ENCODE data around the gene DHCR7.

DHCR7 gene

DNA sequence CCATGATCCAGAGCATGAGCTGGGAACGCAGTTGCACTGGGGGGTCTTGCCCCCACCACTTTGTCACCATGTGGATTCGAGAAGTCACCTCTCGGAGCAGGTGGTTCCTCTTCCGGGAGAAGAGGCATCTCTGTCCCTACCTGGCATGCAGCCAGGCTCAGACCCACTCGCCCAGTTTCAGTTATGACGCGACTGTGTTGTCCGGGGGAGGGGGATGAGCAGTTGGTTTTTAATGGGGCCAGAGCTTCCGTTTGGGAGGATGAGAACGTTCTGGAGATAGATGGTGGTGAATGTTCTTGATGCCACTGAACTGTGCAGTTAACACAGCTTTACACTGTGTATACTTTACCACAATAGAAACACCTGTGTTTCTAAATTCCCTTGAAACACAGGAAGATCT is 41.5 kb downstream of the DHCR7 start:
- DNase-seq = no peak

DNA sequence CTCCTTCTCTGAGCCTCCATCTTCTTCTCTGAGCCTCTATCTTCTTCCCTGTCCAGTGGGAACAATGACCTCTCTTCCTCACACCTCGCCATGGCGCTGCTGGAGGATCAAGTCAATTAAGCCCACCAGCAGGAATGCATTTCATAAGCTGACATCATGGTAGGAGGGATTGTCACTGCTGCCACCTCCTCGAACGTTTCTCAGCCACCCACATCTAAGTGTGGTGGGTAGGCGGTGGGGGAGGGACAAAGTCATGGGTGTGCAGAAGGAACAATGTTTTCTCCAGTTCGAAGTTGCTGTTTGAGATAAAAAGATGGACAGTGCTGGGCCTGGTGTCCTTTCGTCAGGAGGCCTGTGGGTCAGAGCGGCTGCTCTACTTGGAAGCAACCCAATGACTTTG is 44.0 kb downstream of the DHCR7 start:
- DNase-seq = no peak

DNA sequence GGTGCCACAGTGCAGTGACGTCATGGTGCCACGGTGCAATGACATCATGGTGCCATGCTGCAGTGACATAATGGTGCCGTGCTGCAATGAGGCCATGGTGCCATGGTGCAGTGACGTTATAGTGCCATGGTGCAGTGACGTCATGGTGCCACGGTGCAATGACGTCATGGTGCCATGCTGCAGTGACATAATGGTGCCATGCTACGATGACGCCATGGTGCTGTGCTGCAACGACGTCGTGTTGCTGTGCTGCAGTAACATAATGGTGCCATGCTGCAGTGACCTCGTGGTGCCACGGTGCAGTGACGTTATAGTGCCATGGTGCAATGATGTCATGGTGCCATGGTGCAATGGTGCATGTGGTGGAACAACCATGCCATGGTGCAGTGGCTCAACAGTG is 45.3 kb downstream of the DHCR7 start:
- no peak for DNase-seq

DNA sequence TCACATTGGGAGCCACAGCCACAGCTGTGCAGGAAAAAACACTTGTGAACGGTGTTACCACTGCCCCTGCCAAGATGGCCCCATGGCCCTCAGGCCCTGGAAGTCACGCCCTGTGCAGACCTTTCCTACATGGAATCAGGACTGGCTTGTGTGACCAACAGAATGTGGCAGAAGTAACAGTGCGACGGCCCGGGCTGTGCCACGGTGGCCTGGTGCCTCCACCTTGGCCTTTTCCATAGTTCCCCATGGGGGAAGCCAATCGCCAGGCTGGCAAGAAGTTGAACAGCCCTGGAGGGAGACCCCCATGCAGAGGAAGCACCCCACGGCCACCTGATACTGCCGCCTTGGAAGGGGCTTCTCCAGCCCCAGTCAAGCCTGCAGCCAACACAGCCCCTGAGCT is 48.0 kb downstream of the DHCR7 start:
- DNase-seq = no peak

DNA sequence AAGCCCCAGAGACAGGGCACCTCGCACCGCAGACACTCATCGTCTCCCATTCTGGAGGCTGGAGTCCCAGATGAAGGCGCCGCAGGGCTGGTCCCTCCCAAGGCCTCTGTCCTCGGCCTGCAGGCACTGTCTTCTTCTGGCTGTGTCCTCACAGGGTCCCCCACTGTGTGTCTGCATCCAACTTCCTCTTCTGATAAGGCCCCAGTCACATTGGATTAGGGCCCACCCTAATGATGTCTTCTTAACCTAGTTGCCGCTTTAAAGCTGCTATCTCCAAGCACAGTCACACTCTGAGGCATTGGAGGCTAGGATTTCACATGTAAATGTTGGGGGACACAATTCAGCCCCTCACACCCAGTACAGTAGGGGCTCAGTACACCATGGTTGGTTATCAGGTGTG is 48.9 kb downstream of the DHCR7 start:
- DNase-seq = no peak

DNA sequence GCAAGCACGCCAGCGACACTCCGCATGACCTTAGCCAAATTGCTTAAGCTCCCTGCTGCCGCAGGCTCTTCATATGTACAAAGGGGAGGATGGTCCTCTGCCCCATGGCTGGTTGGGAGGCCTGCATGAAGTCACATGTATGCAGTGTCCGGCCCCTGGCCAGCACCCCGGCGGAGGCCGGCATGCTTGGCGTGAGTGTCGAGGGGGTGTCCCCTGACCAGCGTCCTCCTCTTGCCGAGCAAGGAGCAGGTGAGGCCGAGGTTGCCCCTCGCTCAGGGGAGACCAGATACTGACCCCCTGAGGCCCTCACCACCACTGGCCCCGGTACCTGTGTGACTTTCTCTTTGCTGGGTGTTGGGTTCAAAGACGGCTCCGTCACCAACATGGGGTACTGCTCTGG is 50.2 kb downstream of the DHCR7 start:
- DNase-seq = no peak

DNA sequence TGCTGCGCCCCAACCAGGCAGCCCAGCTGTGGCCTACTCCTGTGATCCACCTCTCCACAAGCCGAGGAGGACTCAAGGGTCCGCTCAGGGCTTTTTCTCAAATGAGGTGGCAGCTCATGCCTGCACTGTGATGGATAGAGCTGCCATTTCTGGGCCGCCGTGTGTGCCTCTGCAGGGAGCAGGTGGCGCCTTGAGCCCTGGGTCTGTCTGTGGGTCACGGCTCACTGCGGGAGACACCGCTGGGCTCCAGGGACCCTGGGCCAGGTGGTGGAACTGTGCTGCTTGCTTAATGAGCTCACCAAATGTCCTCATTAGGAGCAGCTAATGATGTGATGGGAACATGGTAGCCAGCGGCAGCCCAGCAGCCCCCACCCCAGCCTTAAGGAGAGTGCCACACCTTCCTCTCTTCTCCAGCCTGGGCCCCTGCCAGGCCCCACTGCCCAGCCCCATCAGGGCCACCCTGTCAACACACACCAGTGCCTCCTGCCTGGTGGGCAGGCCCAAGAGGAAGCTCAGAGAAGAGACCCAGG is 50.8 kb downstream of the DHCR7 start:
- DNase-seq = no peak

DNA sequence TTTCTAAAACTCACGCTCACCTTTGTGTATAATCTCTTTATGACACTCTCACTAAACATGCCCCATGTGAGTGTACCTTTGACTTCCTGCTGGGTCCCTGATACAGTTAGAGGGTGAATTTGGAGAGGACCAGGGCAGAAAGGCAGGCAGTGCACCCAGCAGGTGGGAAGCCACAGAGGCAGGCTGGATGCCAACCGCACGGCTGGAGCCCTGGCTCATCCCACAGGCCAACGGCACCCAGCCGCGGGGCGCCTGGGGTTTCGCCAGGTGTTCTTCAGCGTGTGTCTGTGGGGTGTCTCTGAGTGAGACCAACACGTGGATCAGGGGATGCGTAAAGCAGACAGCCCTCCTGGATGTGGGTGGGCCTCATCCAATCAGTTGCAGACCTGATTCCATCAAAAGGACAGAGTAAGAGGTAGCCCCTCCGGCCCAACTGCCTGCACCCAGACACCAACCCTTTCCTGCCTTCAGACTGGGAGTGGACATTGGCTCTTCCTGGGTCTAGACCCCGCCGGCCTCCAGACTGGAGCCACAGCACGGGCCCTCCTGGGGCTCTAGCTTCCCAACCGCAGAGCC is 51.6 kb downstream of the DHCR7 start:
- DNase-seq = no peak

DNA sequence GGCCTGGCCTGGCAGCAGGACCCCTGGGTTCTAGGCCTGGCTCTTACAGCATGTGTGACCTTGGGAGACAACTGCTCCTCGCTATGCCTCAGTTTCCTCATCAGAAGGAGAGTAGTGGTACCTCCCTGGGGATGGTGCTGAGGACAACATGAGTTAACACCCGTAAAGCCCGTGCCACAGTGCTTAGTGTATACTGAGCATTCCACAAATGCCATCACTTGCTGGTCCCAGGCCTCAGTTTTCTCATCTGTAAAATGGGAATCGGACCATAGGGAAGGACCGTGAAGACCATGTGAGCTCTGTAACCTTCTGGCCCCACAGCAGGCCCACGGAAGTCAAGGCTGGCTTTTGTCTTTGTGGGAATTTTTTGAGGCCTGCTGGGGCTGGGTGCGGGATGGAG is 52.4 kb downstream of the DHCR7 start:
- no peak for DNase-seq

DNA sequence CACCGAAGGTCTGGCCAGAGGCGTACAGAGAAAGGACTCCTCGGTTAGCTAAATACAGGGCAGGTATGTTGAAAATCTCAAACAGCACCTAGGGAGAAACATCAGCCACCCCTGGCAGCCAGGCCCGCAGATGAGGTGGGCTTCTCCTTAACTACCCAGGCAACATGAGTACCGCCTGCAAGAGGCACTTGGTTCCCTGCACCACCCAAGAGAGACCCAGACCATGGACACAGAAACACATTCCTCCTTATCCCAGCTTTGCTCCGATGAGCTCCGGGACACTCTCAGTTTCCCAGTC is 53.0 kb downstream of the DHCR7 start:
- no peak for DNase-seq

DNA sequence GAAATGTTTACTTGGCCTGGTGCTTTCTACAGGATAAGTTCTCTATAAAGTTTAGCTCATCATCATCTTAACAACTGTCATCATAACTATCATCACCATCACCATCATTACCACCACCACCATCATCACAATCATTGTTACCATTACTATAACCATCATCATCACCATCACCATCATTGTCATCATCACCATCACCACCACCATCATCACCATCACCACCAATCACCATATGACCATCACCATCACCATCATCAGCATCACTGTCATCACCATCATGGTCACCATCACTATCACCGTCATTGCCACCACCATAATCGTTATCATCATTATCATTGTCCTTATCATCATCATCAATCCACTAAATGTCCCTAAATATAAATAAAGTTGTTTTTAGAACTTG is 54.9 kb downstream of the DHCR7 start:
- no peak for DNase-seq

DNA sequence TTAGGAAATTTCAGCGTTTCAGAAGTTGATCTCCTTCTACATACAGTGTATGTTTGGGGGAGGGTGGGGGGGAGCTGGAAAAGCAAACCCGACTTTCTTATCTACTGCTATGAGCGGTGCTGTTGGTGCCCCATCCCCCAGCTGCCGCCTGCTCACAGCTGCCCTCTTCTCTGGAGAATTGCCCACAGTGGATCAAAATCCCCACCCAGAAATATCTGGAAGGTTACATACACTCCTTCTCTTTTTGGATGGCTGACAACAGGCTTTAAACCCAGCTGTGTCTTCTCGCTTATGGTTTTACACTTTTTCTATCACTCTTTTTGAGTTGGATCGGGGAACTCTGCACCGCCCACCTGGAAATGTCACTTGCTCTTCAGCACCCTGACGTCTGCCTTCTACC is 56.4 kb downstream of the DHCR7 start:
- no peak for DNase-seq

DNA sequence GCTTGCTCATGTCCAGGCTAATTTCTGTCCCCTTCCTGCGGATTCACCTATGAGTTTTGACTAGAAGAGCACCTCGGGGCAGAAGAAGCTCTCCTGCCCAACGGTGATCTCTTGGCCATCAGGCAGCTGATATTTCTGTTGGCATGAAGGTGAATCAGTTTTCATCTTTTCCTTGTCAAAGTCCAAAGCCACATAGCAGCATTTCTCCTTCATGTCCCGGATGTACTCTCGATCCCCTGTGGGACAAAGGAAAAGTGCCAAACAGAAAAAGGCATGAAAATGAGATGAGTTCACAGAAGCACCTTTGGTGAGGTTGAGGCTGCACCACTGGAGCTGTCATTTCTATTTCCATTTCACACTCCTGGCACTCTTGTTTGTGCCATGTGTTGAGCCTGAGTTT is 56.8 kb downstream of the DHCR7 start:
- no peak for DNase-seq

DNA sequence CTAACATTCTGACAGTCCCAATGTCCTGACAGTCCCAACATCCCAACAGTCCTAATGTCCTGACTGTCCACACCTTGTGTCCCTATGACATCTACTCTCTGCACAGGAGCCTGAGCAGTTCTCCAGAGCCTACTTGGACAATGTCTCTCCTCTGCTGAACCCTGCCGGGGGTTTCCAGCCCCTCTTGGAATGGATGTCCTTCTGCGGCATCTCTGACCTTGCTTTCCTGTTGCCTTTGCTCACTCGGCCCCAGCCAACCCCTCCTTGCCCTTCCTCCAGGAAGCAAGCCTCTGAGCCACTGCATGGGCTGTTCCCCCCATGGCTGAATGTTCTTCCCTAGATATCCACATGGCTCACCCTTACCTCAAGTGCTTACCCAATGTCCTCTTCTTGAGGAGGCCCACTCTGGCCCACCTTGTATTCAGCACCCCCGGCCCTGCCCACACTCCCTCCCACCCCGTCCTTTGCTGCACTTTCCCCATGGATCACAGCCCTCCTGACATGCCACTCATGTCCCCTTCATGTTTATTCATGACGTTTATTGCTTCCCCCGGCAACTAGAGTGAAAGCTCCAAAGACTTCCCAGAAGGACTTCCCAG is 59.5 kb downstream of the DHCR7 start:
- DNase-seq = no peak

DNA sequence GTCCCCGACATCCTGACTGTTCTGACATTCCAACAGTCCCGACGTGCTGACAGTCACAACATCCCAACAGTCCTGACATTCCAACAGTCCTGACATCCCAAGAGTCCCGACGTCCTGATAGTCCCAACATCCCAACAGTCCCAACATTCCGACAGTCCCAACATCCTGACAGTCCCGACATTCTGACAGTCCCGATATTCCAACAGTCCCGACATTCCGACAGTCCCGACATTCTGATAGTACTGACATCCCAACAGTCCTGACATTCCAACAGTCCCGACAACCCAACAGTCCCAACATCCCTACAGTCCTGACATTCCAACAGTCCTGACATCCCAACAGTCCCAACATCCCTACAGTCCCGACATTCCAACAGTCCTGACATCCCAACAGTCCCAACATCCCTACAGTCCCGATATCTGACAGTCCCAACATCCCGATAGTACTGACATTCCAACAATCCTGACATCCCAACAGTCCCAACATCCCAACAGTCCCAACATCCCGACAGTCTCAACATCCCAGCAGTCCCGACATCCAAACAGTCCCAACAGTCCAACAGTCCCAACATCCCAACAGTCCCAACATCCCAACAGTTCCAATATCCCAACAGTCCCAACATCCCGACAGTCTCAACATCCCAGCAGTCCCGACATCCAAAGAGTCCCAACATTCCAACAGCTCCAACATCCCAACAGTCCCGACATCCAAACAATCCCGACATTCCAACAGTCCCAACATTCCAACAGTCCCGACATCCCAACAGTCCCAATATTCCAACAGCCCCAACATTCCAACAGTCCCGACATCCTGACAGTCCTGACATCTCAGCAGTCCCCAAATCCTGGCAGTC is 60.2 kb downstream of the DHCR7 start:
- no peak for DNase-seq

DNA sequence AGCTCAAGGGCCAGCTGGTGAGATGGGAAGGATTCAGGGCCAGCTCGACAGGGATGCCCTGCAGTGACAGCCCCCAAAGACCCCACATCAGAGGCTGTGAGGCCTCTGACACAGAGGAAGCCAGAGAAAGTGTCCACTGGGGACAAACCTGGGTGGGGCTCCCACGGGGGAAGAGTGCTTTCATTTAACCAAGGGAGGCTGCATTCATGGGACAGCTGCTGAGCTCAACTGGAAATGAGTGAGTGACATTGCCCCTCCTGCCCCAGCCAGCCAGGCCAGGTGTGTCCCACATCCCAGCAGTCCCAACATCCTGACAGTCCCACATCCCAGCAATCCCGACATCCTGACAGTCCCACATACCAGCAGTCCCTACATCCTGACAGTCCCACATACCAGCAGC is 61.0 kb downstream of the DHCR7 start:
- no peak for DNase-seq

DNA sequence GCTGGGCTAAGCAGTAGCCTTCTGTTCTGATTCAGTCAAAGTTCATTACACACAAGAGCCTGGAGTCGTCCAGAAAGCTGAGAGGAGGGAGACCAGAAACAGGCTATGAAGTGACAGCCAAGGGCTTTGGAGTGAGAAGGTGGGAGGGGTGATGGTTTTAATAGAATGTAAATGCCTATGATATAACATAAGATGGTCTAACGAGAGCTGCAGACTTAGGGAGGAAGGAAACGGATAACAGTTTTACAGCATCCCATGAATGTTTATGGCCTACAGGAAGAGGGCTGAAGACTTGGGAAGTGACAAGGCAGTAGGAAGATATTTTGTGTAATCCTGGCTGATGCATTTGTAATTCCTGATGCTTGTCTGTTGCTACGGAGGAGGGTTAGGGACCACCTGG is 62.0 kb downstream of the DHCR7 start:
- DNase-seq = no peak

DNA sequence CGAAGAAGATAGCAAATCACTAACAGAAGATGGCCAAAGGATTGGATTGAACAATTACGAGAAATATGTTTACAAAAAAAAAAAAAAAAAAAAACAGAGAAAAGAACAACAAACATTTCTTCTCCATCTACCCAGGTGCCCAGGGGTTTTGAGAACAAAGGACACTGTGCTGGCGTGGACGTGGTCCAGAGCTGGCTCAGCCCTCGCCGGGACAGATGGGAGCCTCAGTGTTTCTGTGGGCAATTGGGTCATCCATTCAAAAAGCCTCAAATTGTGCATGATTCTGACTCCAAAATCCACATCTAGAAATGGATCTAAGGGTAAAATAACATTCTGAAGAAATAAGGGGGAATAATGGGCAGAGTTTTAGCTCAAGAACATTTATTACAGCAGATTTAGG is 63.1 kb downstream of the DHCR7 start:
- DNase-seq = no peak

DNA sequence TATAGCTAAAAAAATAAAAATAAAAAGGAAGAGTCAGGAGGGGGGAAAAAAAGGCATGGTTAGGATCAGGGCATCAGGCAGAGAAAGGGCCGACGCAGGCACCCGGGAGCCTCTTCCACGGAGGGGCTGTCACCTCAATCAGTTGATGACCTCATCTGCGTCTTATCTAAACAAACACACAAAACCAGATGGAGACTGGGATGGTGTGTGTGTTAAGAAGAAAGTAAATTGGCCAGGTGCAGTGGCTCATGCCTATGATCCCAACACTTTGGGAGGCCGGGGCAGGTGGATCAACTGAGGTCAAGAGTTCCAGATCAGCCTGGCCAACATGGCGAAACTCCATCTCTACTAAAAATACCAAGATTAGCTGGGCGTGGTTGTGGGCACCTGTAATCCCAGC is 63.6 kb downstream of the DHCR7 start:
- DNase-seq = no peak
